Measurements from ENCODE around the gene TCEA3. TPM values are rescaled to one million over a fixed set of nuclear protein-coding genes. Genes with fewer than 3 reads are reported as not detected.

The TCEA3 gene
- total RNA-seq, 2 experiments from 2014 or later, result 5.5 to 6.8 TPM

- Mint-ChIP-seq H3K27me3 (no peaks in the 10 kb centered on the region), H3K4me3 (no peak overlapping the region), H3K9me3 (ENCODE audit: low read depth) (no peaks in the 10 kb centered on the region), H3K4me1 (peaks cover 16% of the 10 kb centered on the region), H3K27ac (no peak overlapping the region), H3K36me3 (ENCODE audit: low read depth) (peaks cover 3% of the 10 kb centered on the region)
- ChIA-PET POLR2A (no interaction called here), CTCF (interaction anchor here (0.6 kb wide), 2 partner anchors 241 to 372 kb away, joined by 4 read pairs; no protein-coding TSS in a partner anchor)
- intact Hi-C loops (cut with DNase I, micrococcal nuclease), result no loop called here
- ATAC-seq (no peak), DNase-seq (no peak)
These were observed 52.3 kb downstream of the TCEA3 start for GRCh38 chr1:23371987-23372880.

GRCh38 chr1:23370709-23371584 is 53.6 kb downstream of the TCEA3 start:
- H3K9me3 Mint-ChIP-seq (ENCODE audit: low read depth), result no peaks in the 10 kb centered on the region
- ATAC-seq, result no peak
- CTCF ChIA-PET, result interaction anchor here (0.5 kb wide), 1 partner anchor 86 kb away, joined by 3 read pairs; no protein-coding TSS in a partner anchor
- peak overlapping the region; percentile 93 for H3K4me3 Mint-ChIP-seq
- no peaks in the 10 kb centered on the region for H3K27me3 Mint-ChIP-seq
- POLR2A ChIA-PET, result no interaction called here
- DNase-seq, result no peak
- intact Hi-C loops (cut with DNase I, micrococcal nuclease), result no loop called here
- peaks cover 27% of the 10 kb centered on the region for H3K4me1 Mint-ChIP-seq
- no peak overlapping the region for H3K27ac Mint-ChIP-seq
- peaks cover 13% of the 10 kb centered on the region for H3K36me3 Mint-ChIP-seq (ENCODE audit: low read depth)

- Mint-ChIP-seq H3K9me3 (ENCODE audit: low read depth) (no peaks in the 10 kb centered on the region), H3K36me3 (ENCODE audit: low read depth) (peaks cover 17% of the 10 kb centered on the region), H3K4me1 (peaks cover 27% of the 10 kb centered on the region), H3K4me3 (peak overlapping the region; percentile 93), H3K27me3 (no peaks in the 10 kb centered on the region), H3K27ac (no peak overlapping the region)
- DNase-seq (no peak), ATAC-seq (no peak)
- intact Hi-C loops (cut with DNase I, micrococcal nuclease), result no loop called here
- CTCF ChIA-PET, result no interaction called here
- POLR2A ChIA-PET, result no interaction called here
These were observed 54.2 kb downstream of the TCEA3 start for GRCh38 chr1:23370330-23370708.

- Mint-ChIP-seq H3K27ac (peak within 1 kb of the TSS; percentile 98), H3K4me3 (peak within 1 kb of the TSS; percentile 93), H3K4me1 (peaks cover 27% of the 10 kb centered on the region), H3K36me3 (ENCODE audit: low read depth) (peaks cover 23% of the 10 kb centered on the region), H3K27me3 (no peaks in the 10 kb centered on the region), H3K9me3 (ENCODE audit: low read depth) (peaks cover 1% of the 10 kb centered on the region)
- intact Hi-C loops (cut with DNase I, micrococcal nuclease), result loop anchor here (2.0 to 5.0 kb wide), 5 partner anchors 163 to 1587 kb away; partner anchors contain the start of genes FUCA1 (in 1 of the 2), USP48 (in 1 of the 2) and ZBTB40 (in 1 of the 2)
- ChIA-PET CTCF (interaction anchor here (0.7 kb wide), 2 partner anchors 40 to 158 kb away, joined by 4 to 6 read pairs; no protein-coding TSS in a partner anchor), POLR2A (interaction anchor here (0.6 to 3.0 kb wide), 2 partner anchors 25 to 162 kb away, joined by 4 to 47 read pairs; partner anchors contain the start of genes E2F2 and HNRNPR)
- DNase-seq (peak; percentile 72), ATAC-seq (no peak)
These were observed 55.1 kb downstream of the TCEA3 start, which contains the start of gene ZNF436 for GRCh38 chr1:23369335-23370013. TSS of gene ZNF436 (minus strand) at chr1:23369836. CDS start at chr1:23368005, 1,831 bp downstream.

GRCh38 chr1:23368562-23369334 is 55.8 kb downstream of the TCEA3 start:
- POLR2A ChIA-PET, result interaction anchor here (0.6 to 3.0 kb wide), 4 partner anchors 24 to 323 kb away, joined by 3 to 47 read pairs (median 6); partner anchors contain the start of genes HNRNPR and RPL11
- peaks cover 27% of the 10 kb centered on the region for H3K4me1 Mint-ChIP-seq

GRCh38 chr1:23367791-23368561 is 56.6 kb downstream of the TCEA3 start:
- peak overlapping the region; percentile 93 for H3K4me3 Mint-ChIP-seq
- intact Hi-C loops (cut with DNase I, micrococcal nuclease), result loop anchor here (1.0 to 5.0 kb wide), 16 partner anchors 24 to 1586 kb away; partner anchors contain the start of genes HNRNPR (in 2 of the 2), RPL11 (in 2 of the 2), ASAP3 (in 1 of the 2) and E2F2 (in 1 of the 2)
- ChIA-PET POLR2A (interaction anchor here (0.6 to 3.0 kb wide), 5 partner anchors 23 to 327 kb away, joined by 3 to 47 read pairs (median 4); partner anchors contain the start of genes HNRNPR and RPL11), CTCF (interaction anchor here (0.5 to 1.9 kb wide), 10 partner anchors 8 to 431 kb away, joined by 3 to 10 read pairs (median 3); partner anchors contain the start of genes HNRNPR and HTR1D)
- H3K27me3 Mint-ChIP-seq, result no peaks in the 10 kb centered on the region
- H3K4me1 Mint-ChIP-seq, result peaks cover 27% of the 10 kb centered on the region
- peaks cover 8% of the 10 kb centered on the region for H3K9me3 Mint-ChIP-seq (ENCODE audit: low read depth)
- ATAC-seq, result peak; percentile 95
- peaks cover 38% of the 10 kb centered on the region for H3K36me3 Mint-ChIP-seq (ENCODE audit: low read depth)
- peak; percentile 99 for DNase-seq
- peak overlapping the region; percentile 98 for H3K27ac Mint-ChIP-seq

More at GRCh38 chr1:23368562-23369334, 55.8 kb downstream of the TCEA3 start:
- Mint-ChIP-seq H3K27ac (peak overlapping the region; percentile 98), H3K27me3 (no peaks in the 10 kb centered on the region), H3K4me3 (peak overlapping the region; percentile 93), H3K36me3 (ENCODE audit: low read depth) (peaks cover 31% of the 10 kb centered on the region), H3K9me3 (ENCODE audit: low read depth) (peaks cover 4% of the 10 kb centered on the region)
- peak; percentile 95 for DNase-seq
- intact Hi-C loops (cut with DNase I, micrococcal nuclease), result loop anchor here (1.0 to 5.0 kb wide), 16 partner anchors 24 to 1586 kb away; partner anchors contain the start of genes HNRNPR (in 2 of the 2), RPL11 (in 2 of the 2), ASAP3 (in 1 of the 2) and E2F2 (in 1 of the 2)
- peak; percentile 74 for ATAC-seq
- CTCF ChIA-PET, result interaction anchor here (0.5 to 1.9 kb wide), 7 partner anchors 9 to 430 kb away, joined by 3 to 10 read pairs (median 5); partner anchors contain the start of genes HNRNPR and HTR1D

GRCh38 chr1:23367451-23367790 is 57.1 kb downstream of the TCEA3 start:
- DNase-seq (no peak), ATAC-seq (no peak)
- H3K27me3 Mint-ChIP-seq, result no peaks in the 10 kb centered on the region
- intact Hi-C loops (cut with DNase I, micrococcal nuclease), result loop anchor here in 1 of 2 experiments (5.0 kb wide), 2 partner anchors 915 to 1585 kb away; partner anchors contain the start of genes USP48 and ZBTB40
- ChIA-PET POLR2A (interaction anchor here (0.9 to 3.0 kb wide), 3 partner anchors 23 to 327 kb away, joined by 4 to 47 read pairs (median 8); partner anchors contain the start of gene HNRNPR), CTCF (interaction anchor here (0.9 to 1.9 kb wide), 7 partner anchors 8 to 267 kb away, joined by 3 to 10 read pairs (median 4); partner anchors contain the start of gene HNRNPR)
- H3K4me1 Mint-ChIP-seq, result peaks cover 27% of the 10 kb centered on the region
- peaks cover 44% of the 10 kb centered on the region for H3K36me3 Mint-ChIP-seq (ENCODE audit: low read depth)
- peak overlapping the region; percentile 93 for H3K4me3 Mint-ChIP-seq
- H3K27ac Mint-ChIP-seq, result peak overlapping the region; percentile 98
- peaks cover 12% of the 10 kb centered on the region for H3K9me3 Mint-ChIP-seq (ENCODE audit: low read depth)

GRCh38 chr1:23366598-23366997 is 58.0 kb downstream of the TCEA3 start:
- CTCF ChIA-PET, result interaction anchor here (0.9 to 1.4 kb wide), 3 partner anchors 22 to 38 kb away, joined by 3 to 4 read pairs (median 3); no protein-coding TSS in a partner anchor
- H3K4me1 Mint-ChIP-seq, result peaks cover 27% of the 10 kb centered on the region
- POLR2A ChIA-PET, result no interaction called here
- no peak overlapping the region for H3K27ac Mint-ChIP-seq
- DNase-seq, result no peak
- ATAC-seq, result no peak
- H3K4me3 Mint-ChIP-seq, result peak overlapping the region; percentile 93
- intact Hi-C loops (cut with DNase I, micrococcal nuclease), result loop anchor here in 1 of 2 experiments (5.0 kb wide), 2 partner anchors 914 to 1584 kb away; partner anchors contain the start of genes USP48 and ZBTB40
- peaks cover 52% of the 10 kb centered on the region for H3K36me3 Mint-ChIP-seq (ENCODE audit: low read depth)
- no peaks in the 10 kb centered on the region for H3K27me3 Mint-ChIP-seq
- peaks cover 21% of the 10 kb centered on the region for H3K9me3 Mint-ChIP-seq (ENCODE audit: low read depth)

GRCh38 chr1:23366146-23366545 is 58.4 kb downstream of the TCEA3 start:
- CTCF ChIA-PET, result interaction anchor here (0.7 to 1.4 kb wide), 2 partner anchors 9 to 21 kb away, joined by 3 to 4 read pairs; no protein-coding TSS in a partner anchor
- H3K4me1 Mint-ChIP-seq, result peaks cover 27% of the 10 kb centered on the region
- intact Hi-C loops (cut with DNase I, micrococcal nuclease), result loop anchor here in 1 of 2 experiments (5.0 kb wide), 2 partner anchors 914 to 1584 kb away; partner anchors contain the start of genes USP48 and ZBTB40
- DNase-seq (no peak), ATAC-seq (no peak)
- peak overlapping the region; percentile 93 for H3K4me3 Mint-ChIP-seq
- peaks cover 57% of the 10 kb centered on the region for H3K36me3 Mint-ChIP-seq (ENCODE audit: low read depth)
- no peaks in the 10 kb centered on the region for H3K27me3 Mint-ChIP-seq
- POLR2A ChIA-PET, result interaction anchor here (0.5 kb wide), 1 partner anchor 166 kb away, joined by 12 read pairs; no protein-coding TSS in a partner anchor
- H3K9me3 Mint-ChIP-seq (ENCODE audit: low read depth), result peaks cover 22% of the 10 kb centered on the region
- no peak overlapping the region for H3K27ac Mint-ChIP-seq
